SK-N-SH (cell line): ENCODE results near the gene DCST1.
A peak's percentile ranks its signal among the peaks of the same experiment; 100 is the strongest.

Source experiments
- EP300 ChIP-seq, 2 experiments: IDR thresholded peaks; 2 replicates each; pipeline versions ENCODE4 v1.4.0 to v1.6.1; 2012; ENCODE audit warnings: borderline replicate concordance in 1 of 2, low read depth in 1 of 2, low read length in 1 of 2
- FOXJ3 ChIP-seq: sonication (generic); formaldehyde crosslinking; IDR thresholded peaks from 2 replicates; pipeline ENCODE4 v1.5.1; 2020; ENCODE audit warnings: mild to moderate bottlenecking, missing genetic modification reagents
- GATA2 ChIP-seq: sonication (generic); formaldehyde crosslinking; IDR thresholded peaks from 2 replicates; pipeline ENCODE4 v1.5.0; 2020; ENCODE audit warnings: mild to moderate bottlenecking, missing genetic modification reagents
- POLR2AphosphoS5 ChIP-seq: IDR thresholded peaks from 2 replicates; pipeline ENCODE4 v1.6.1; 2012; ENCODE audit warnings: low read depth, low read length
- RAD21 ChIP-seq: IDR thresholded peaks from 2 replicates; pipeline ENCODE4 v1.6.1; 2012; ENCODE audit warnings: mild to moderate bottlenecking, low read length
- TAF1 ChIP-seq: IDR thresholded peaks from 2 replicates; pipeline ENCODE4 v1.6.1; 2012; ENCODE audit warnings: low read depth, mild to moderate bottlenecking, low read length, moderate library complexity, borderline replicate concordance
- TCF12 ChIP-seq: IDR thresholded peaks from 2 replicates; pipeline ENCODE4 v1.4.0; 2012
- TEAD4 ChIP-seq: IDR thresholded peaks from 2 replicates; pipeline ENCODE4 v1.4.0; 2012; ENCODE audit warnings: mild to moderate bottlenecking, borderline replicate concordance; ENCODE audit not compliant: insufficient read depth
- TF ChIP-seq, protein P1 (sequence below): IDR thresholded peaks from 2 replicates; pipeline ENCODE4 v1.4.0; 2012; ENCODE audit warnings: low read depth
- TF ChIP-seq, protein P2 (sequence below): fragments of 150-350 bp; IDR thresholded peaks from 2 replicates; pipeline ENCODE4 v1.6.1; 2016; ENCODE audit warnings: mild to moderate bottlenecking, low read depth, low read length
- TF ChIP-seq, protein P3 (sequence below): fragments of 200-600 bp; sonication (generic); IDR thresholded peaks from 2 replicates; pipeline ENCODE4 v1.6.1; 2017; ENCODE audit warnings: antibody characterized with exemption, mild to moderate bottlenecking, moderate library complexity

DNA sequence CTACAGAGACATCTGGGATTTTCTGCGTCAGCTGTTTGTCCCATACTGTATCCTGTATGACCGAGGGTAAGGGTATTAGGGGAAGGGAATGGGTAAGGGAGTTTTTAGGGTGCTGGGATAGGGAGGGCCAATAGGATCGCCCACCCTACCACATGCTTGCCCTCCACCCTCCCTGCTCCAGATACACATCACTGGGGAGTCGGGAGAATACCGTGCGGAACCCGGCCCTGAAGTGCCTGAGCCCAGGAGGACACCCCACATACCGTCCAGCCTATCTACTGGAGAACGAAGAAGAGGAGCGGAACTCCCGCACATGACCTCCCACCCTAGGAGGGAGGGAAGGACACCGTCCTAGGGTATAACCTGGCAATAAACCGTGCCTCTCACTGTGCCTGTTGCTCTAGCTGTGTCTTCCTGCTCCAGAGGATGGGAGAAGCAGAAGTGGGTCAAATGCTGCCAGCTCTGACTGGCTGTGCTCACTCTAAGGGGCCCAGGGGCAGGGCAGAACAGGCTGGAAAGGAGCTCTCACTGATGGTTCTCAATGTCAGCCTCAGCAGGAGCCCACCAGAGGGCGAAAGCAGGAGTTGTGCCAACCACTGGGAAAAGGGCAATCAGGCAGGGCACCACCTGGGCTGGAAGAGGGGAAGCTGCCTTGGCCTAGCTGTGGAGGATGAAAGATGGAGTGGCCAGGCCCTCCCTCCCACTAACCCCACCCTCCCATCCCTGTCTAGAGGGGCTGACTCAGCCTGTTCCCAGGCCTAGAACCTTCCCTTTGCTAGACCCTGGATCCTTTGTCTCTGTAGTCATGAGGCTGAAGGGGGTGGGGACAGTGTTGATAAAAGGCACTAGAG lies 40.7 kb upstream of the DCST1 start:
- TF ChIP-seq RAD21 (peak; percentile 31), POLR2AphosphoS5 (no peak; the same call in 1 of the 2 replicates), EP300 (IDR thresholded peaks at IDR 0.05; ENCODE audit: borderline replicate concordance in 1 of 2, low read depth in 1 of 2, low read length in 1 of 2) (no peak), TEAD4 (no peak), TAF1 (no peak), GATA2 (CRISPR knock-in tag) (no peak), TCF12 (no peak), FOXJ3 (CRISPR knock-in tag) (no peak)
- TF ChIP-seq, protein P1, sequence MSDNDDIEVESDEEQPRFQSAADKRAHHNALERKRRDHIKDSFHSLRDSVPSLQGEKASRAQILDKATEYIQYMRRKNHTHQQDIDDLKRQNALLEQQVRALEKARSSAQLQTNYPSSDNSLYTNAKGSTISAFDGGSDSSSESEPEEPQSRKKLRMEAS = no peak
- TF ChIP-seq, protein P2, sequence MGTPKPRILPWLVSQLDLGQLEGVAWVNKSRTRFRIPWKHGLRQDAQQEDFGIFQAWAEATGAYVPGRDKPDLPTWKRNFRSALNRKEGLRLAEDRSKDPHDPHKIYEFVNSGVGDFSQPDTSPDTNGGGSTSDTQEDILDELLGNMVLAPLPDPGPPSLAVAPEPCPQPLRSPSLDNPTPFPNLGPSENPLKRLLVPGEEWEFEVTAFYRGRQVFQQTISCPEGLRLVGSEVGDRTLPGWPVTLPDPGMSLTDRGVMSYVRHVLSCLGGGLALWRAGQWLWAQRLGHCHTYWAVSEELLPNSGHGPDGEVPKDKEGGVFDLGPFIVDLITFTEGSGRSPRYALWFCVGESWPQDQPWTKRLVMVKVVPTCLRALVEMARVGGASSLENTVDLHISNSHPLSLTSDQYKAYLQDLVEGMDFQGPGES = no peak
- TF ChIP-seq, protein P3, sequence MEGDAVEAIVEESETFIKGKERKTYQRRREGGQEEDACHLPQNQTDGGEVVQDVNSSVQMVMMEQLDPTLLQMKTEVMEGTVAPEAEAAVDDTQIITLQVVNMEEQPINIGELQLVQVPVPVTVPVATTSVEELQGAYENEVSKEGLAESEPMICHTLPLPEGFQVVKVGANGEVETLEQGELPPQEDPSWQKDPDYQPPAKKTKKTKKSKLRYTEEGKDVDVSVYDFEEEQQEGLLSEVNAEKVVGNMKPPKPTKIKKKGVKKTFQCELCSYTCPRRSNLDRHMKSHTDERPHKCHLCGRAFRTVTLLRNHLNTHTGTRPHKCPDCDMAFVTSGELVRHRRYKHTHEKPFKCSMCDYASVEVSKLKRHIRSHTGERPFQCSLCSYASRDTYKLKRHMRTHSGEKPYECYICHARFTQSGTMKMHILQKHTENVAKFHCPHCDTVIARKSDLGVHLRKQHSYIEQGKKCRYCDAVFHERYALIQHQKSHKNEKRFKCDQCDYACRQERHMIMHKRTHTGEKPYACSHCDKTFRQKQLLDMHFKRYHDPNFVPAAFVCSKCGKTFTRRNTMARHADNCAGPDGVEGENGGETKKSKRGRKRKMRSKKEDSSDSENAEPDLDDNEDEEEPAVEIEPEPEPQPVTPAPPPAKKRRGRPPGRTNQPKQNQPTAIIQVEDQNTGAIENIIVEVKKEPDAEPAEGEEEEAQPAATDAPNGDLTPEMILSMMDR = peak; percentile 30
